Kidney (tissue), 14 donors: ENCODE data around the gene DDX41. TPM values are rescaled to one million over a fixed set of nuclear protein-coding genes. Genes with fewer than 3 reads are reported as not detected.

Source experiments
- DNase-seq, 5 donors: peaks; one replicate each; pipeline ENCODE4 v3.0.0-alpha.2; 2013 to 2020
- FAIRE-seq: peaks from 2 replicates; lab custom pipeline; 2012; peaks lifted over from hg19 to GRCh38; lab: Jason Lieb, UNC
- H3K27ac ChIP-seq, 2 donors: one replicate each; pipeline ENCODE4 v1.7.0; 2013; ENCODE audit warnings: low read depth in 2 of 2, low read length in 2 of 2, inconsistent platforms in 1 of 2
- H3K27me3 ChIP-seq: one replicate; pipeline ENCODE4 v1.7.1; 2013; ENCODE audit warnings: low read length, inconsistent platforms; ENCODE audit not compliant: control insufficient read depth, insufficient read depth
- H3K36me3 ChIP-seq, 3 donors: one replicate each; pipeline versions ENCODE4 v1.7.0 to v1.7.1; 2013; ENCODE audit warnings: low read length in 3 of 3, control low read depth in 1 of 3, inconsistent platforms in 1 of 3; ENCODE audit not compliant: insufficient read depth in 3 of 3, control insufficient read depth in 2 of 3
- H3K4me1 ChIP-seq, 3 donors: one replicate each; pipeline versions ENCODE4 v1.7.0 to v1.7.1; 2013; ENCODE audit warnings: low read length in 3 of 3, inconsistent platforms in 1 of 3, low read depth in 1 of 3; ENCODE audit not compliant: control insufficient read depth in 2 of 3, insufficient read depth in 2 of 3
- H3K4me3 ChIP-seq, 3 donors: one replicate each; pipeline versions ENCODE4 v1.7.0 to v1.8.1; 2013; ENCODE audit warnings: low read length in 3 of 3, control low read depth in 1 of 3, inconsistent platforms in 1 of 3
- H3K9ac ChIP-seq, 3 donors: one replicate each; pipeline versions ENCODE4 v1.7.0 to v1.7.1; 2013; ENCODE audit warnings: low read length in 3 of 3, control low read depth in 1 of 3, inconsistent platforms in 1 of 3
- H3K9me3 ChIP-seq, 3 donors: one replicate each; pipeline versions ENCODE4 v1.7.0 to v1.7.1; 2013; ENCODE audit warnings: low read length in 3 of 3, control low read depth in 1 of 3, inconsistent platforms in 1 of 3; ENCODE audit not compliant: control insufficient read depth in 2 of 3, insufficient read depth in 1 of 3
- intact Hi-C: fragments of 100-400 bp; cut with DNase I; formaldehyde crosslinking; loops from one replicate; pipeline ENCODE4 v1.11.1; 2022
- polyA plus RNA-seq: library from polyadenylated mRNA; stranded (reverse); fragments of 350-450 nt; fragmentation: Illumina TruSeq; extraction: RNeasy Lipid Tissue Mini Kit (QIAGEN cat#74804); gene quantifications from one replicate; pipeline ENCODE4 v1.2.3, GENCODE V29; 2014; ENCODE audit warnings: low read depth, low replicate concordance; ENCODE audit not compliant: insufficient read depth
- total RNA-seq: library from RNA; stranded (reverse); fragmentation: NEBNext Ultra II Directional; extraction: Animal tissue kit (Norgen Biotek cat#: 25700); gene quantifications from one replicate; pipeline ENCODE4 v1.2.1, GENCODE V29; 2021
- TF ChIP-seq, protein P1 (sequence below): IDR thresholded peaks from 3 replicates; pipeline ENCODE4 v1.5.1; 2012; ENCODE audit warnings: mild to moderate bottlenecking, moderate library complexity, borderline replicate concordance; ENCODE audit not compliant: insufficient read depth; ENCODE audit errors: extremely low read depth
- donor health status: control.
- donor health status: control.
- donor health status: control.
- donor health status: control.
- donor health status: control.
- donor health status: DM: yes; HTN: yes; CAD: no.
- donor health status: Normal renal cell carcinoma (clear cell type).

The DDX41 gene
- total and polyA plus RNA-seq, 2 donors from 2014 or later = 86.7 to 97.3 TPM

DNA sequence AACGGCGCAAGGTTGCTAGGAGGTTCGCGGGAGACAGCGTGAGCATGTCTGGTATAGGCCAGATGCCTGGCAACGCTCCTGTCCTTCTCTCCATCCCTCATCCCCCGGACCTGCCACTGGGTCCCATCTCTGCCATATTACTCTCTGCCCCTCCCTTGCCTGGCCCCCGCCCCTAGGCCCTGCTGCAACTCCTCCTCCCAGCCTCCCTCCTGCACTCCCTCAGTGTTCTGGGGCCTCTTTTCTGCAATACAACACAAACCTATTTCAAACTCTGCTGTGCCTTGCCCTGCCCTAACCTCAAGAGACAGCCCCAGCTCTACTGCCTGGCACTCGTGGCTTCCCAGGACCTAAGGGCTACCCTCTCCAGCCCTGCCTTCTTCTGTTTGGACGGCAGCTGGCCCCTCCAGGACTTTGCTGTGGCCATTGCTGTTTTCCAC, 34.4 kb downstream of the DDX41 start:
- intact Hi-C loops = no loop called here
- no peak overlapping the region for H3K4me3 ChIP-seq
- H3K9ac ChIP-seq = no peak overlapping the region
- H3K27me3 ChIP-seq = no peaks in the 10 kb centered on the region
- TF ChIP-seq, protein P1, sequence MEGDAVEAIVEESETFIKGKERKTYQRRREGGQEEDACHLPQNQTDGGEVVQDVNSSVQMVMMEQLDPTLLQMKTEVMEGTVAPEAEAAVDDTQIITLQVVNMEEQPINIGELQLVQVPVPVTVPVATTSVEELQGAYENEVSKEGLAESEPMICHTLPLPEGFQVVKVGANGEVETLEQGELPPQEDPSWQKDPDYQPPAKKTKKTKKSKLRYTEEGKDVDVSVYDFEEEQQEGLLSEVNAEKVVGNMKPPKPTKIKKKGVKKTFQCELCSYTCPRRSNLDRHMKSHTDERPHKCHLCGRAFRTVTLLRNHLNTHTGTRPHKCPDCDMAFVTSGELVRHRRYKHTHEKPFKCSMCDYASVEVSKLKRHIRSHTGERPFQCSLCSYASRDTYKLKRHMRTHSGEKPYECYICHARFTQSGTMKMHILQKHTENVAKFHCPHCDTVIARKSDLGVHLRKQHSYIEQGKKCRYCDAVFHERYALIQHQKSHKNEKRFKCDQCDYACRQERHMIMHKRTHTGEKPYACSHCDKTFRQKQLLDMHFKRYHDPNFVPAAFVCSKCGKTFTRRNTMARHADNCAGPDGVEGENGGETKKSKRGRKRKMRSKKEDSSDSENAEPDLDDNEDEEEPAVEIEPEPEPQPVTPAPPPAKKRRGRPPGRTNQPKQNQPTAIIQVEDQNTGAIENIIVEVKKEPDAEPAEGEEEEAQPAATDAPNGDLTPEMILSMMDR = no peak
- H3K36me3 ChIP-seq = no peaks in the 10 kb centered on the region
- FAIRE-seq (no peak), DNase-seq (peak in 1 of 5 donors; percentile 73)
- H3K4me1 ChIP-seq = no peaks in the 10 kb centered on the region
- no peak overlapping the region for H3K27ac ChIP-seq
- H3K9me3 ChIP-seq = no peaks in the 10 kb centered on the region

DNA sequence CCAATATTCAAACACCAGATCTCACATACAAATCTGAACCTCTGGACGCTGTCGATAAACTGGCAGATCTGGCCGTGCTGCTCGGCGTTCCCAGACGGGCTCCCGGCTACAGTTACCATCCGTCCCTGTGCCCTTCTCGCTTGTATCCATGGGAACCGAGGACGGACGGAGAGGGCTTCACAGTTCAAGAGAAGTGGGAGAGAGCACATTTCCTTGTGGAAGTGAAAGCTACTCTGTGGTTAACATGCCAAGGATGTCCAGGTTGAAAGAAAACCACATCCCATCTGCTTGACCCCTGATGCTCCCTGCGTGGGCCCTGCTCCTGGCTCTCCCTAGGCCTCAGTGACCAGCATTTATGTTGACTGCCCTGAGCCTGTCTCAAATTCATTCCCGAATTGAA, 37.0 kb downstream of the DDX41 start:
- no peak for FAIRE-seq
- Histone ChIP-seq H3K9me3 (no peaks in the 10 kb centered on the region), H3K27ac (no peak overlapping the region), H3K36me3 (no peaks in the 10 kb centered on the region), H3K4me3 (no peak overlapping the region), H3K4me1 (no peaks in the 10 kb centered on the region), H3K27me3 (no peaks in the 10 kb centered on the region), H3K9ac (no peak overlapping the region)
- DNase-seq = peak in 4 of 5 donors; percentile 70 to 85 (median 81)
- intact Hi-C loops = no loop called here
- TF ChIP-seq, protein P1 = no peak

- H3K4me1 ChIP-seq = no peaks in the 10 kb centered on the region
- no peaks in the 10 kb centered on the region for H3K36me3 ChIP-seq
- no peak overlapping the region for H3K27ac ChIP-seq
- intact Hi-C loops = no loop called here
- H3K27me3 ChIP-seq = no peaks in the 10 kb centered on the region
- no peak overlapping the region for H3K9ac ChIP-seq
- DNase-seq (peak in 2 of 5 donors; percentile 16 to 92), FAIRE-seq (no peak)
- H3K9me3 ChIP-seq = no peaks in the 10 kb centered on the region
- no peak overlapping the region for H3K4me3 ChIP-seq
- TF ChIP-seq, protein P1 = no peak
These were observed 37.8 kb downstream of the DDX41 start for GRCh38 chr5:177478711-177479646.
